Putamen (tissue), 1 donor: ENCODE data around the gene A3GALT2.
"Not testable (repeated sequence)": the region's sequence is repeated elsewhere in the genome, so short reads cannot be mapped to it uniquely, and the experiment has no call there.

Experiments used
- DNase-seq: peaks from one replicate; pipeline ENCODE4 v3.0.0-alpha.2; 2016; ENCODE audit warnings: low spot score

The A3GALT2 gene

GRCh38 chr1:33292726-33293340, 28.1 kb downstream of the A3GALT2 start:
- DNase-seq: no peak

- not testable (repeated sequence) for DNase-seq
Measured at GRCh38 chr1:33290615-33291014, 30.3 kb downstream of the A3GALT2 start.

- no peak for DNase-seq
Measured at GRCh38 chr1:33289858-33290154, 31.1 kb downstream of the A3GALT2 start.

- no peak for DNase-seq
Measured at GRCh38 chr1:33288976-33289857, 31.7 kb downstream of the A3GALT2 start.

- no peak for DNase-seq
Measured at GRCh38 chr1:33287317-33287716, 33.6 kb downstream of the A3GALT2 start.

GRCh38 chr1:33286451-33287185, 34.3 kb downstream of the A3GALT2 start:
- DNase-seq: no peak

- no peak for DNase-seq
Measured at GRCh38 chr1:33284049-33284448, 36.8 kb downstream of the A3GALT2 start.

GRCh38 chr1:33282791-33283190, 38.1 kb downstream of the A3GALT2 start:
- DNase-seq: no peak

GRCh38 chr1:33281554-33282303, 39.2 kb downstream of the A3GALT2 start:
- no peak for DNase-seq

GRCh38 chr1:33280091-33280661, 40.7 kb downstream of the A3GALT2 start:
- no peak for DNase-seq

GRCh38 chr1:33277488-33278084, 43.3 kb downstream of the A3GALT2 start:
- no peak for DNase-seq

GRCh38 chr1:33276573-33277298, 44.2 kb downstream of the A3GALT2 start:
- DNase-seq: no peak

- no peak for DNase-seq
Measured at GRCh38 chr1:33275706-33276572, 45.0 kb downstream of the A3GALT2 start.

- DNase-seq: no peak
Measured at GRCh38 chr1:33275195-33275594, 45.7 kb downstream of the A3GALT2 start.

- no peak for DNase-seq
Measured at GRCh38 chr1:33274446-33274845, 46.5 kb downstream of the A3GALT2 start.

- DNase-seq: no peak
Measured at GRCh38 chr1:33273961-33274371, 46.9 kb downstream of the A3GALT2 start.

GRCh38 chr1:33273406-33273805, 47.5 kb downstream of the A3GALT2 start:
- DNase-seq: no peak

- DNase-seq: no peak
Measured at GRCh38 chr1:33272930-33273329, 48.0 kb downstream of the A3GALT2 start.

- no peak for DNase-seq
Measured at GRCh38 chr1:33272509-33272908, 48.4 kb downstream of the A3GALT2 start.
